WI38 (cell line): Measurements from ENCODE around the gene POLN.

Experiments used
- H3K4me3 ChIP-seq: 2 replicates; pipeline ENCODE4 v1.5.1; 2011; ENCODE audit warnings: low read depth, mild to moderate bottlenecking, control low read depth, low read length
- CTCF ChIP-seq: IDR thresholded peaks from 2 replicates; pipeline ENCODE4 v1.5.1; 2012; ENCODE audit warnings: low read depth, mild to moderate bottlenecking, control low read depth, low read length

Gene POLN

GRCh38 chr4:2071252-2071911 lies 170.5 kb downstream of the POLN start:
- H3K4me3 ChIP-seq: no peak overlapping the region
- no peak for TF ChIP-seq CTCF

- TF ChIP-seq CTCF: no peak
- H3K4me3 ChIP-seq: no peak overlapping the region
Observed at GRCh38 chr4:2070421-2071251, 171.3 kb downstream of the POLN start.

- no peak overlapping the region for H3K4me3 ChIP-seq
- TF ChIP-seq CTCF: no peak
Observed at GRCh38 chr4:2069986-2070385, 171.9 kb downstream of the POLN start.

- no peak overlapping the region for H3K4me3 ChIP-seq
- no peak for TF ChIP-seq CTCF
Observed at GRCh38 chr4:2069161-2069971, 172.6 kb downstream of the POLN start.

GRCh38 chr4:2068566-2068965 lies 173.4 kb downstream of the POLN start:
- no peak for TF ChIP-seq CTCF
- no peak overlapping the region for H3K4me3 ChIP-seq

- TF ChIP-seq CTCF: no peak
- H3K4me3 ChIP-seq: no peak overlapping the region
Observed at GRCh38 chr4:2068198-2068470, 173.8 kb downstream of the POLN start.
